BLaER1 (cell line): ENCODE measurements around the gene TNFRSF11A.

Experiments used
- H3K27ac ChIP-seq: shearing (Covaris generic); formaldehyde crosslinking; 2 replicates; pipeline ENCODE4 v1.8.1; 2022
- H3K27me3 ChIP-seq: shearing (Covaris generic); formaldehyde crosslinking; 2 replicates; pipeline ENCODE4 v1.8.1; 2022
- H3K36me3 ChIP-seq: shearing (Covaris generic); formaldehyde crosslinking; 2 replicates; pipeline ENCODE4 v1.8.1; 2022
- H3K4me1 ChIP-seq: shearing (Covaris generic); formaldehyde crosslinking; 2 replicates; pipeline ENCODE4 v1.8.1; 2022
- H3K4me2 ChIP-seq: shearing (Covaris generic); formaldehyde crosslinking; 2 replicates; pipeline ENCODE4 v1.8.1; 2022
- H3K4me3 ChIP-seq: shearing (Covaris generic); formaldehyde crosslinking; 2 replicates; pipeline ENCODE4 v1.8.1; 2022
- H3K9ac ChIP-seq: shearing (Covaris generic); formaldehyde crosslinking; 2 replicates; pipeline ENCODE4 v1.8.1; 2022
- H3K9me3 ChIP-seq: shearing (Covaris generic); formaldehyde crosslinking; 2 replicates; pipeline ENCODE4 v1.8.1; 2022
- H4K20me1 ChIP-seq: shearing (Covaris generic); formaldehyde crosslinking; 2 replicates; pipeline ENCODE4 v1.8.1; 2022
- Cebpa-rat ChIP-seq: shearing (Covaris generic); IDR thresholded peaks from 2 replicates; pipeline ENCODE4 v1.8.1; 2022

The TNFRSF11A gene

GRCh38 chr18:62402342-62402948, 77.3 kb downstream of the TNFRSF11A start:
- Histone ChIP-seq H3K27me3 (no peaks in the 10 kb centered on the region), H3K4me2 (no peak overlapping the region), H4K20me1 (no peaks in the 10 kb centered on the region), H3K9ac (no peak overlapping the region), H3K4me1 (peaks cover 10% of the 10 kb centered on the region), H3K27ac (no peak overlapping the region), H3K9me3 (no peaks in the 10 kb centered on the region), H3K4me3 (no peak overlapping the region), H3K36me3 (no peaks in the 10 kb centered on the region)
- TF ChIP-seq Cebpa-rat: no peak

- Histone ChIP-seq H3K9me3 (no peaks in the 10 kb centered on the region), H3K4me1 (peaks cover 10% of the 10 kb centered on the region)
- no peak for TF ChIP-seq Cebpa-rat
Observed at GRCh38 chr18:62403120-62403519, 78.0 kb downstream of the TNFRSF11A start.

GRCh38 chr18:62404881-62405280, 79.8 kb downstream of the TNFRSF11A start:
- Histone ChIP-seq H3K4me3 (no peak overlapping the region), H3K4me2 (no peak overlapping the region), H3K36me3 (no peaks in the 10 kb centered on the region), H3K4me1 (peaks cover 4% of the 10 kb centered on the region), H3K9me3 (no peaks in the 10 kb centered on the region), H3K9ac (no peak overlapping the region), H3K27me3 (no peaks in the 10 kb centered on the region), H4K20me1 (no peaks in the 10 kb centered on the region), H3K27ac (no peak overlapping the region)
- no peak for TF ChIP-seq Cebpa-rat

More at GRCh38 chr18:62403120-62403519, 78.0 kb downstream of the TNFRSF11A start:
- Histone ChIP-seq H3K27ac (no peak overlapping the region), H3K9ac (no peak overlapping the region), H3K4me3 (no peak overlapping the region), H4K20me1 (no peaks in the 10 kb centered on the region), H3K27me3 (no peaks in the 10 kb centered on the region), H3K4me2 (no peak overlapping the region), H3K36me3 (no peaks in the 10 kb centered on the region)

- Histone ChIP-seq H3K4me3 (no peak overlapping the region), H3K9ac (no peak overlapping the region), H3K27ac (no peak overlapping the region), H3K9me3 (0 out of 2 replicates have a peak, but pooled peaks cover 6% of the 10 kb centered on the region), H3K4me1 (peaks cover 7% of the 10 kb centered on the region; the same call in 1 of the 2 replicates), H3K36me3 (no peaks in the 10 kb centered on the region), H3K27me3 (no peaks in the 10 kb centered on the region), H3K4me2 (no peak overlapping the region), H4K20me1 (no peaks in the 10 kb centered on the region)
- no peak for TF ChIP-seq Cebpa-rat
Observed at GRCh38 chr18:62407660-62408059, 82.5 kb downstream of the TNFRSF11A start.

- Histone ChIP-seq H3K4me1 (peaks cover 7% of the 10 kb centered on the region; the same call in 1 of the 2 replicates), H3K4me2 (no peak overlapping the region), H3K27me3 (no peaks in the 10 kb centered on the region), H3K9me3 (0 out of 2 replicates have a peak, but pooled peaks cover 6% of the 10 kb centered on the region), H3K9ac (no peak overlapping the region), H3K36me3 (no peaks in the 10 kb centered on the region), H3K27ac (no peak overlapping the region), H4K20me1 (no peaks in the 10 kb centered on the region), H3K4me3 (no peak overlapping the region)
- no peak for TF ChIP-seq Cebpa-rat
Observed at GRCh38 chr18:62409821-62410220, 84.7 kb downstream of the TNFRSF11A start.

- Histone ChIP-seq H3K4me2 (0 out of 2 replicates have a peak overlapping the region, but pooled peaks have one; percentile 11), H3K27me3 (no peaks in the 10 kb centered on the region), H3K9ac (no peak overlapping the region), H3K27ac (no peak overlapping the region), H3K36me3 (no peaks in the 10 kb centered on the region), H3K4me1 (peaks cover 12% of the 10 kb centered on the region), H3K4me3 (no peak overlapping the region), H3K9me3 (0 out of 2 replicates have a peak, but pooled peaks cover 6% of the 10 kb centered on the region), H4K20me1 (no peaks in the 10 kb centered on the region)
- TF ChIP-seq Cebpa-rat: no peak
Observed at GRCh38 chr18:62412231-62412979, 87.3 kb downstream of the TNFRSF11A start.

GRCh38 chr18:62413206-62413605, 88.1 kb downstream of the TNFRSF11A start:
- H3K27ac ChIP-seq: no peak overlapping the region
- 0 out of 2 replicates have a peak, but pooled peaks cover 6% of the 10 kb centered on the region for H3K9me3 ChIP-seq
- H3K4me3 ChIP-seq: no peak overlapping the region
- no peak overlapping the region for H3K9ac ChIP-seq
- H3K4me2 ChIP-seq: no peak overlapping the region
- peaks cover 20% of the 10 kb centered on the region for H3K4me1 ChIP-seq
- TF ChIP-seq Cebpa-rat: no peak
- no peaks in the 10 kb centered on the region for H4K20me1 ChIP-seq
- no peaks in the 10 kb centered on the region for H3K27me3 ChIP-seq
- no peaks in the 10 kb centered on the region for H3K36me3 ChIP-seq

GRCh38 chr18:62418258-62418657, 93.1 kb downstream of the TNFRSF11A start:
- Histone ChIP-seq H3K9ac (no peak overlapping the region), H3K4me1 (peaks cover 29% of the 10 kb centered on the region), H3K4me3 (no peak overlapping the region), H3K27ac (no peak overlapping the region), H3K36me3 (no peaks in the 10 kb centered on the region), H3K27me3 (no peaks in the 10 kb centered on the region), H4K20me1 (no peaks in the 10 kb centered on the region), H3K4me2 (peak overlapping the region; percentile 70), H3K9me3 (no peaks in the 10 kb centered on the region; the same call in 1 of the 2 replicates)
- TF ChIP-seq Cebpa-rat: no peak

- Histone ChIP-seq H4K20me1 (no peaks in the 10 kb centered on the region), H3K27me3 (no peaks in the 10 kb centered on the region), H3K27ac (no peak overlapping the region), H3K4me1 (peaks cover 29% of the 10 kb centered on the region), H3K4me3 (no peak overlapping the region), H3K9ac (no peak overlapping the region), H3K4me2 (no peak overlapping the region), H3K9me3 (no peaks in the 10 kb centered on the region; the same call in 1 of the 2 replicates), H3K36me3 (no peaks in the 10 kb centered on the region)
- TF ChIP-seq Cebpa-rat: no peak
Observed at GRCh38 chr18:62420151-62420512, 95.0 kb downstream of the TNFRSF11A start.
